ENCODE results near the gene STK39.

- TF ChIP-seq EZH2 (IDR thresholded peaks at IDR 0.05; ENCODE audit: borderline replicate concordance, insufficient read depth, low read depth, low read length, poor library complexity, severe bottlenecking) (no peak), CTCF (IDR thresholded peaks at IDR 0.05) (peak; percentile 75)
Observed at GRCh38 chr2:168118733-168119514, 128.5 kb downstream of the STK39 start.

All from B cell (primary cell).